HG03064 (cell line): ENCODE measurements around the gene ZNF583.

Experiments used
- ATAC-seq: cut with Tn5 transposase; IDR thresholded peaks from one replicate; pipeline ENCODE4 v1.9.1; 2021; ENCODE audit warnings: low read depth; ENCODE audit not compliant: unreplicated experiment

ZNF583 gene

DNA sequence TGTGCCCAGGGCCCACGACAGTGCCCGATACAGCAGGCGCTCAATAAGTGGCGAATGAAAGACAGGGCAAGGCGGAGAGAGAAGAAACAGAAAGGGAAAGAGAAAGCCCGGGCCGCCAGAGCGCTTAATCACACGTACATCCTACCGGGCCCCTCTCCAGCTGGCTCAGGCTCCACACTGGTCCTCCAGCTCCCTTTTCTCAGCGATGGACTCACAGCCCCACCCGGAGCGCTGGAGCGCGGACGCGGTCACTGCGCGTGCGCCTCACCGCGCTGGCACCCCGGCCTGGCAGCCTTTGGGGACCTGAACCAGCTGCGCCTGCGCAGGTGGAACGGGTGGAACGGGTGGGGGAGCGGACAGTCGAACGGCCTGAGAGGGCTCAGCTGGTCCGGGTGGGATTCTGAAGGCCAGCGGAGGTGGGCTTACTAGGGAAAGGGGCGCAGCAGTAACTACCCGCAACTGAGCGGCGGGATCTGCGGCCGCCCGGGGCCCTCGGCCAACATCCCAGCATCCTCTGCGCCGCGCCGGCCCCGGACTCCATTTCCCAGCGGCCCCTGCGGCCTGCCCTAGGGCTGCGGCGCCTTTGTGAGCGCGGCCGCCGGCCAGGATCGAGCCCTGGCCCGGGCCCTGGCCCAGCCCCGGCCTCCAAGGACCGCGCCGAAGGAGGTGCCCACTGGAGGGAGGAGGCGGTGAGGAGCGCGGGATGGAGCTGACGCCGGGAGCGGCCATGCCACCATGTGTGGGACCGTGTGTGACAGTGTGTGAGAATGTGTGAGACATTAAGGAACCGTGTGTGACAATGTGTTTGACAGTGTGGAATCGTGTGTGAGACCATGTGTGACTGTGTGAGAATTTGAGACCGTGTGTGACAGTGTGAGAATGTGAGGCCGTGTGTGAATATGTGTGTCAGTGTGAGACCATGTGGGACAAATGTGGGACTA, at the start of gene ZNF583:
ZNF583 (plus strand) TSS at position 569 of the 941 bp plus-strand sequence. CDS start 2,783 bp downstream, outside the sequence.
- ATAC-seq, result peak; percentile 87

DNA sequence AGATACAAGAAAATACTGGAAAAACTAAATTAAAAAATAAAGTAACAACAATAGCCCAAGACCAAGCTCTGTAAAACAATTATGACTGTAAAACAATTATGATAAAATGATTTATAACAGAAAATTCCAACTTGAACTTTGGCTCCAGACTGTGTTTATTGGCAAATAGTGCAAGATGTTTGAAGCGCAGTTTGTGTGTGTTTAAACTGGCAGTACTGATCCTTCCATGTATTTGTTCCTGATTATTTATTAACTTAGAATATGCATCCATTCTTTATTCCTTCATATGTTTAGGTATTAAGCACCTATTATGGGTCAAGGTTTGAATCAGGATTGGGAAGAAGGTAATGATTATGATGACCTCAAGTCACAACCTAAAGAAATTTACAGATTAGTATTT, 48.6 kb upstream of the ZNF583 start:
- ATAC-seq, result no peak

DNA sequence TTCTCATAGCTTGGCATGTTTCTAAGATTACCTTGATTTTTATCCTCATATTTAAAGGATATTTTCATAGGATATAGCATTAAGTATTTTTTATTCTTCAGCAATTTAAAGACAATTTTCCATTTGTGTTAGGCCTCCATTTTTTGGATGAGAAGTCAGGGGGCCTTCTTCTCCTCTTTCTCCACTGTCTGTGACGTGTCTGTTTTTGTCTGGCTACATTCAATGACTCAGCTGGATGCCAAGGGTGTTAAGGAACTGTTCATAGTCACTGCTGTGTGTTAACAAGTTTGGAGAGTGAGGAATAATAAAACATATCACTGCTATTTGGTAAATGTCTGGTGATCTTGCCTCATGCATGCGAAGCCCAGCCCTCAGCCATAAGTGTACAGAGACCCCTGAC, 47.2 kb upstream of the ZNF583 start:
- ATAC-seq, result no peak

DNA sequence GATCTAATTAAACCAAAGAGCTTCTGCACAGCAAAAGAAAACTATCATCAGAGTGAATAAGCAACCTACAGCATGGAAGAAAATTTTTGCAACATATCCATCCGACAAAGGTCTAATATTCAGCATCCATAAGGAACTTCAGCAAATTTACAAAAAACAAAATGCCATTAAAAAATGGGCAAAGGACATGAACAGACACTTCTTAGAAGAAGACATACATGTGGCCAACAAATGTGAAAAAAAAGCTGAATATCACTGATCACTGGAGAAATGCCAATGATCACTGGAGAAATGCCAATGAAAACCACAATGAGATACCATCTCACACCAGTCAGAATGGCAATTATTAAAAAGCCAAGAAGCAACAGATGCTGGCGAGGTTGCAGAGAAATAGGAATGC, 43.3 kb upstream of the ZNF583 start:
- no peak for ATAC-seq

DNA sequence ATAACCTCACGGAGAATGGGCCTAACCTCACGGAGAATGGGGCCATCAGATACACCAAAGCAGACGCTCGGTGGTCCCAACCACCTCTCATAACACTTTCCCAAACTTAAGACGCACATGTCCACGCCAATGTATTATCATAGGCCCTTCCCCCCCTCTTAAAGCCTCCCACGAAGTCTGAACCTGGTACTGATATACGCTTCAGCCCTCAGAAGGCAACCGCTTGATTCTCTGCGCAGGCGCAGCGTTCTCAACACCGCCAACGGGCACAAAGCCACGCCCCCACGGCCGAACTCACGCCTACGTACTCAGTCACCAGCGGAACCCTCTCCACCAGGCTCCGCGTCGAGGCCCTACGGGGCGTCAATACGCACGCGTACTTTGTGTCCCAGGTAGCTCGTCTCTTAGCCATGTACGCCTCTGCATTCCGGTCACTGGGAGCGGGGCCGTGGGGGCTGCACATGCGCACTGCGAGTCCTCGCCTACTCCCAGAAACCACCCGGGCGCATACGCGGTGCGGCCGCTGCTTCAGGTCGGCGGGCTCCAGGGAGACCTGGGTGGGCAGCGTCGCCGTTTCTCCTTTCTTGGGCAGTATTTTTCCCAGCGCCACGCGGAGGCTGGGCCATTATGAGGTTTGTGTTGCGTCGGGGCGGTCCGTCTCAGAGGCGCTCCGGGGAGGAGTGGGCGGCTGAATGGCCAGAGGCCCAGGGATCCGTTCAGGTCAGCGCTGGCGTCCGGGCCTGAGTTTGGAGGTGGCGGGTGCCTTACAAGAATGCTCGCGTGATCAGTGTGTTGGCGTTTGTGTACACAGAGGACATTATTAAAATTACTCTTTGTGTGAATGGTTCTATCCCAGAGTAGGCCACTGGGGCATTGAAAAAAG, 36.1 kb upstream of the ZNF583 start:
- no peak for ATAC-seq

DNA sequence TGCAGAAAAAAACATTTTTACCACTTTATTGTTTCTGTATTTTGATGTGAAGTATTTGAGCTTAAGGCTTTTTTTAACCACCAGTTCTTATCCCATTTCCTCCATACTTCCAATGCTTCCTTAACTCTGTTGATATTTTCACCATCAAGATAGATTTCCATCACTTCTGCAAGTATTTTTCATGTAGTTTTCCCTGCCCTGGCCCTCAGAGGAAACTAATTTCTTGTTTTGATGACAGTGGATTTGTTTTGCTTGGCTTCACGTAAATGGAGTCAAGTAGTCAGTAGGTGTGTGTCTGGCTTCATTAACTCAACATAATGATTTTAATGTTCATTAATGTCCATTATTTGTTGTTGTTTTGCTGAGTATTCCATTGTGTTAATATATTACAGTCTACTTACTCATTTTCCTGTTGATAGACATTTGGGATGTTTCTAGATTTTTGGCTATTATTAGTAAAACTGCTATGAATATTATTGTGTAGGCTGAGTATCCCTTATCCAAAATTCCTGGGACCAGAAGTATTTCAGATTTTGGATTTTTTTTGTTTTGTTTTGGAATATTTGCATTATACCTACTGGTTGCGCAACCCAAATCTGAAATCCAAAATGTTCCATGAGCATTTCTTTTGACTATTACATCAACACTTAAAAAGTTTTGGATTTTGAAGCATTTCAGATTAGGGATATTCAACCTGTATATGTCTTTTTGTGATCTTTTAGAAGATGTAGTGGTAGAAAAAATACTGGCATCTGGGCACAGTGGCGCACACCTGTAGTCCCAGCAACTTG, 34.1 kb upstream of the ZNF583 start:
- no peak for ATAC-seq

DNA sequence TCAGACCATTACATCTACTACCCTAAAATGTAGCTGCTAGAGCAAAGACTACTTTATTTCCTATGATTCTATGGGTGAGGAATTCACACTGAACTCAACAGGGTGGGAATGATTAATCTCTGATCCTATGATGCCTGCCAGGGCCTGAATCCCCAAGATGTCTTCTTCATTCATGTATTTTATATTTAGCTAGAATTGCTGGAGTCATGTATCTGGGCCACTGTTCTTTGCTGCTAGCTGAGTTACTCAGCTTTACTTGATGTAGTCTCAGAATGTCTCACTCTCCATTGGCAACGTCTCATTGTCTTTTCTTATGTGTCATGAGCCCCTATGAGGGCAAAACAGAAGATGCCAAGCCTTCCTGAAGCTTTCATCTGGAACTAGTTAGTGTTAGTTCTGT, 31.9 kb upstream of the ZNF583 start:
- no peak for ATAC-seq

DNA sequence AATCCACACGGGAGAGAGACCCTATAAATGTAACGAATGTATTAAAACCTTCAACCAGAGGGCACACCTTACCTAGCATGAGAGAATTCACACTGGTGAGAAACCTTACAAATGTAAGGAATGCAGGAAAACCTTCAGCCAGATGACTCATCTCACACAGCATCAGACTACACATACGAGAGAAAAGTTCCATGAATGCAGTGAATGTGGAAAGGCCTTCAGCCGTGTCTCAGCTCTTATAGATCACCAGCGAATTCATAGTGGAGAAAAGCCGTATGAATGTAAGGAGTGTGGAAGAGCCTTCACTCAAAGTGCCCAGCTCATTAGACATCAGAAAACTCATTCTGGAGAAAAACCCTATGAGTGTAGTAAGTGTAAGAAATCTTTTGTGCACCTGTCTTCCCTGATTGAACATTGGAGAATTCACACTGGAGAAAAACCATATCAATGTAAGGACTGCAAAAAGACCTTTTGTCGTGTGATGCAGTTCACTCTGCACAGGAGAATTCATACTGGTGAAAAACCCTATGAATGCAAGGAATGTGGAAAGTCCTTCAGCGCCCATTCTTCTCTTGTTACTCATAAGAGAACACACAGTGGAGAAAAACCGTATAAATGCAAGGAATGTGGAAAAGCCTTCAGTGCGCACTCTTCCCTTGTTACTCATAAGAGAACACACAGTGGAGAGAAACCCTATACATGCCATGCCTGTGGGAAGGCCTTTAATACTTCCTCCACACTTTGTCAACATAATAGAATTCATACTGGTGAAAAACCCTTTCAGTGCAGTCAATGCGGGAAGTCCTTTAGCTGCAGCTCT, 26.8 kb upstream of the ZNF583 start:
- ATAC-seq, result no peak

DNA sequence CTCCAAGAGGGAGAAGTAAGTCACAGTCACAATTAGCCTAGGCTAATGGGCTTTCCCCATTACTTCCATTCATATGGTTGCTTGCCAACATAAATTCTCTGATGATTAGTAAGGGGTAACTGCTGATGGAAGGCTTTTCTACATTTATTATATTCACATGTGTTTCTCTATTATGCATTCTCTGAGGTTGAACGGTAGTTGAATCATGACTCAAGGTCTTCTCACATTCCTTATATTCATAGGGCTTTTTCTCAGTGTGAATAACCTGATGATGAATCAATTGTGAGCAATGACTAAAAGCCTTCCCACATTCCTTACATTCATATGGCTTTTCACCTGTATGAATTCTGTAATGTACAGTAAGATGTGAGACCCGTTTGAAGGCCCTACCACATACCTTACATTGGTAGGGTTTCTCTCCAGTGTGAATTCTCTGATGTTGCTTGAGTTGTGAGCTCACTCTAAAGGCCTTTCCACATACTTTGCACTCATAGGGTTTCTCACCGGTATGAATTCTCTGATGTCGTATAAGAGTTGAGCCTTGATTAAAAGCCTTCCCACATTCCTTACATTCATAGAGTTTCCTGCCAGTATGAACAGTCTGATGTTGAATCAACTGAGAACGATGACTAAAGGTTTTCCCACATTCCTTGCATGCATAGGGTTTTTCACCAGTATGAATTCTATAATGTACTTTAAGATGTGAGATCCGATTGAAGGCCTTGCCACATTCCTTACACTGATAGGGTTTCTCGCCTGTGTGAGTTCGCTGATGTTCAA, 20.1 kb upstream of the ZNF583 start:
- ATAC-seq, result no peak

DNA sequence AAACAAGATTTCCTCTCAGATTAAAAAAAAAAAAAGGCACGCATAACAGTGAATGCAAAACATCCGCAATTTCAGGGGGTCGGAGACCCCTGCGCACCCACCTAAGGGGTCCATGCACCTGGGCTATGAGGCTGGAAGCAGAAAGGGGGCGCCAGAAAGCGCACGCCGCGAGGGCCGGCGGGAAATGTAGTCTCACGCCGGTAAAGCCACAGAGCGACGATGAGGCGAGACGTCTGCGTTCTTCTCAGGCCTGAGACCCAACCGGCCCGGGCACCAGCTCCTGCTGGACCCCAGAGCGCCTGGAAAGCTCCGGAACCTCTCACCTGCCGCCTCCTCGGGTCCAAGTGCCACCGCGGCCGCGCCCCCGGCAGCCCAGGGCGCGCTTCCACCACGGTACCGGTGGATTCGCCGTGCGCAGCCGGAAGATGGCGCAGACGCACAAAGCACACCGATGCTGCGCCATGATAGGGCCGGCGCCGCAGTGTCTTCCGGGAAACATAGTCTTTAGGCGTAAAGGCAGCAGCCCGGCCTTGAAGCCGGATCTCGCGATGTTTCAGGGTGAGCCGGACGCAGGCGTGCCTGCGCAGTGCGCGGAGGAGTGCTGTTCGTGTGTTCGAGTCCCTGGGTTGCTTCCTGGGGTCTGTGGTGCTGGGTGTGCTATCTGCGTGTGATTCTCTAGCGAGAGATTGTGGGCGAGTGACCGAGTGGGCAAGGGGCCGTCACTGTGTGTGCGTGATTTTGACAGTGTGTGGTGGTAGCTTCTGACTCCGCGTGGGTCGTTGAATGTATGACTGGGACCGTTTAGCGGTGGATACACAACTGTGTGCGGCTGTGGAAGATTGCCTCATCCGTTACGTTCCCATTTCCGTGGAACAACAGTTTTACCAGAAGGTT, 10.8 kb upstream of the ZNF583 start, which contains the start of gene ZNF582:
ZNF582 (minus strand) TSS at position 416 of the 894 bp plus-strand sequence. CDS start 1,782 bp downstream, outside the sequence.
- ATAC-seq, result peak; percentile 90

DNA sequence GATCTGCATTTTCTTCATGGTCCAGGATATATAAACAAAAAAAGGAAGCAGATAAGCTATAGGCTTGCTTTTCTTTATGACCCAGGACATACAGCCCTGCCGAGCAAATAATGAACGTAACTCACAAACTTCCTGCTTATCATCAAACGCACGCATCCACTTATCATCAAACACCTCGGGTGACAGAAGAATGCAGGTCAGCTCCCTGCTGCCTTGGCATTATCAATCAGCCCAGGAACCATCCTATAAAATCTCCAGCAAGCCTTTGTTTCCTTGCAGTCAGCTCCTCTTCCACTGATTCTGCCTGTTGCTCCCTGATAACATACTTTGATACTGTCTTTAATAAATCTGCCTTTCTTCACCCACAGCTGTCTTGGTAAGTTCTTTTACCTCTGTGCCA, 5.3 kb upstream of the ZNF583 start:
- ATAC-seq, result no peak

DNA sequence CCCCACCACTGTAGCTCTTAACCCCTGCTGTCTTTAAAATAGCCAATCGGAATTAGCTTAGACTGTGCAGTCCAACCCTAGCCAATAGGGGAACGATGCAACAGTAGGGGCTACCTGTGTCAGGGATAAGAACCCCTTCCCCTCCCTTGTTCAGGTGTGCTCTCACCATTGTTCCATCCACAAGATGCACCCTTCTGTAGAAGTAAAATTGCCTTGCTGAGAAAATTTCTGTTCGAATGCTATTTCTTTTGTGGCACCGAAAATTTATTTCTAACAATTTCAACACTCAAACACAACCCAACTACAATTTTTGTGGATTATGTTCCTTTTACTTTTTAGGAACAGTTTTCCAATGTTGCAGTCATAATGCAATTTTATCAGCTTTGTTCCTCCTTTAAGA, 3.6 kb upstream of the ZNF583 start:
- no peak for ATAC-seq

DNA sequence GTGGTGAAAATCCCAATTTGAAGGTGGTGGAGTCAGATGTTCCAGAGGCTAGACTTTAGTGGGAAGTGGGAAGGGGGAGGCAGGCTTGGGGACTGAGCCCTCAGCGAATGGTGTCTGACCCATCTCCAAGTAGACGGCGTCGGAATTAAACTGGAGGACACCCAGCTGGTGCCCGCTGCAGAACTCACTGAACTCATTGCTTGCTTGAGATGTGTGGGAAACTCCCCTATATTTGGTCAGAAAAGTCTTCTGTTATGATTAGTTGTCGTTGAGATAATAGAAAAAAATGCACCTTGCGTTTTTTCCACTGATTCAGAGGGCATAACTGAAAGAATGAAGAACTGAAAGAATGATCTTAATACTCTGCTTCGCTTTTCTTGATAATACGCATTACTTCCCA, 871 bp upstream of the ZNF583 start:
- ATAC-seq, result no peak

DNA sequence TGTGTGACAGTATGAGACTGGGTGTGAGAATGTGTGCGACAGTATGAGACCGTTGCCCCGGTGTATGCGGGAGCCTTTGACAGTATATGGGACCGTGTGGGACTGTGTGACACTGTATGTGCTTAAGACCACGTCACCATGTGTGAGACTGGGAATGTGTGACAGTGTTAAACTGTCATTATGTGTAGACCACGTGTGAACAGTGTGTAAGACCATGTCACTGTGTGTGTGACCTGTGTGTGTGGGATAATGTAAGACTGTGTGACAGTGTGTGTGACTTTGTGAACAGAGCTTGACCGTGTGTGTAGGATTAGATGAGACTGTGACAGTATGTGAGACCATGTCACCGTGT, 549 bp downstream of the ZNF583 start:
- ATAC-seq, result peak; percentile 9

DNA sequence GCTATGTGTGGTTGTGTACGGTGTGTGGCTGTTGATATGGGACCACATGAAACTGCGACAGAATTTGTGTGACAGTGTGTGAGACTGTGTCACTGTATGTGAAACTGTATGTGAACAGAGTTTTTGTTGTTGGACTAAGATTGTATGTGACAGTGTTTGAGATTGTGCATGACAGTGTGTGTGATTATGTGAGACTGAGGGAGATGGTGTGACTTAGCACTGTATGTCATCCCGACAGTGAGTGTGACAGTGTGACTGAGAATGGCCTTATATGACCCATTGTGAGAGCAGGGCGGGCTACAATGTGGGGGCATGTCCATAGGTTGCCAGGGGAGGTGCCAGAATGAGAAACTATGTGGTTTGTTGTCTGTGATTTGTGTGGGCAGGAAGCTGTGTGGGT, 930 bp downstream of the ZNF583 start:
- no peak for ATAC-seq

DNA sequence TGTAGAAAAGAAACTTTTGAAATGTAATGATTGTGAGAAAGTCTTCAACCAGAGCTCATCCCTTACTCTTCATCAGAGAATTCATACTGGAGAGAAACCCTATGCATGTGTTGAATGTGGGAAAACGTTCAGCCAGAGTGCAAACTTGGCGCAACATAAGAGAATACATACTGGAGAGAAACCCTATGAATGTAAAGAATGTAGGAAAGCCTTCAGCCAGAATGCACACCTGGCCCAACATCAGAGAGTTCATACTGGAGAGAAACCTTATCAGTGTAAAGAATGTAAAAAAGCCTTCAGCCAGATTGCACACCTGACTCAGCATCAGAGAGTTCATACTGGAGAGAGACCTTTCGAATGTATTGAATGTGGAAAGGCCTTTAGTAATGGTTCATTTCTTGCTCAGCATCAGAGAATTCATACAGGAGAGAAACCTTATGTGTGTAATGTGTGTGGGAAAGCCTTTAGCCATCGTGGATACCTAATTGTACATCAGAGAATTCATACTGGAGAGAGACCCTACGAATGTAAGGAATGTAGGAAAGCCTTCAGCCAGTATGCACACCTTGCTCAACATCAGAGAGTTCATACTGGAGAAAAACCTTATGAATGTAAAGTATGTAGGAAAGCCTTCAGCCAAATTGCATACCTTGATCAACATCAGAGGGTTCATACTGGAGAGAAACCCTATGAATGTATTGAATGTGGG, 19.3 kb downstream of the ZNF583 start:
- no peak for ATAC-seq

DNA sequence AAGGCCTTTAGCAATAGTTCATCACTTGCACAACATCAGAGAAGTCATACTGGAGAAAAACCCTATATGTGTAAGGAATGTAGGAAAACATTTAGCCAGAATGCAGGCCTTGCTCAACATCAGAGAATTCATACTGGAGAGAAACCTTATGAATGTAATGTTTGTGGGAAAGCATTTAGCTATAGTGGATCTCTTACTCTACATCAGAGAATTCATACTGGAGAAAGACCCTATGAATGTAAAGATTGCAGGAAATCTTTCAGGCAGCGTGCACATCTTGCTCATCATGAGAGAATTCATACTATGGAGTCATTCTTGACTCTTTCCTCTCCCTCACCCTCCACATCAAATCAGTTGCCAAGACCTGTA, 19.8 kb downstream of the ZNF583 start:
- no peak for ATAC-seq
